PC-9 (cell line): ENCODE data around the gene VEPH1.

ENCODE experiments used
- CTCF ChIP-seq: fragments of 200-600 bp; sonication (generic); conservative IDR thresholded peaks from 2 replicates; pipeline ENCODE4 v1.6.1; 2017; ENCODE audit warnings: mixed run types, antibody characterized with exemption, mild to moderate bottlenecking, moderate library complexity
- EZH2 ChIP-seq: fragments of 200-600 bp; sonication (generic); IDR thresholded peaks from 2 replicates; pipeline ENCODE4 v1.8.0; 2017; ENCODE audit warnings: antibody characterized with exemption, low read depth

- TF ChIP-seq CTCF, result no peak
- no peak for TF ChIP-seq EZH2
These were observed 254.4 kb downstream of the VEPH1 start for GRCh38 chr3:157248590-157249422.
